B cell (primary cell): ENCODE data around the gene VCAM1. TPM values are rescaled to one million over a fixed set of nuclear protein-coding genes. Genes with fewer than 3 reads are reported as not detected.

Experiments used
- ATAC-seq: fragments of 200-7000 bp; cut with Tn5 transposase; one replicate; pipeline ENCODE4 v1.10.0; 2021; ENCODE audit warnings: low read depth, mild to moderate bottlenecking, moderate number of reproducible peaks, moderate library complexity
- CTCF ChIA-PET: fragments of 350-600 bp; sonication (Branson Sonifier 250); formaldehyde crosslinking; loops from one replicate; lab custom pipeline; 2021; ENCODE audit warnings: antibody characterized with exemption, inconsistent platforms; lab: Charles Lee
- POLR2A ChIA-PET: fragments of 350-600 bp; sonication (Branson Sonifier 250); formaldehyde crosslinking; loops from one replicate; lab custom pipeline; 2021; ENCODE audit warnings: antibody characterized with exemption; lab: Charles Lee
- DNase-seq: peaks from one replicate; pipeline ENCODE4 v3.0.0; 2013
- H2AFZ ChIP-seq: 2 replicates; pipeline ENCODE4 v1.6.1; 2012; ENCODE audit warnings: mild to moderate bottlenecking, low read depth, low read length; ENCODE audit not compliant: insufficient read depth, poor library complexity, severe bottlenecking
- H3K27ac ChIP-seq, 2 donors: 1 replicate in 1 of 2; 2 replicates in 1 of 2; pipeline ENCODE4 v1.5.1; 2012 to 2013; ENCODE audit warnings: low read length in 2 of 2, mild to moderate bottlenecking in 2 of 2, moderate library complexity in 1 of 2
- H3K27me3 ChIP-seq, 4 experiments: fragments of 200-600 bp in 1 of 4; sonication (generic) in 1 of 4; replicated peaks in 1 of 4; 1 replicate in 2 of 4; 2 replicates in 2 of 4; pipeline versions ENCODE4 v1.6.1 to v1.7.0; 2013 to 2016; ENCODE audit warnings: low read length in 3 of 4, mild to moderate bottlenecking in 2 of 4, mixed read lengths in 1 of 4, moderate library complexity in 1 of 4; ENCODE audit not compliant: insufficient read depth in 4 of 4, control insufficient read depth in 3 of 4; ENCODE audit errors: control extremely low read depth in 1 of 4
- H3K36me3 ChIP-seq, 2 experiments: replicated peaks in 1 of 2; 1 replicate in 1 of 2; 2 replicates in 1 of 2; pipeline versions ENCODE4 v1.6.1 to v1.7.1; 2013; ENCODE audit warnings: low read length in 1 of 2; ENCODE audit not compliant: insufficient read depth in 2 of 2, control insufficient read depth in 1 of 2; ENCODE audit errors: control extremely low read depth in 1 of 2, extremely low read depth in 1 of 2
- H3K4me1 ChIP-seq, 2 donors: fragments of 200-600 bp in 1 of 2; sonication (generic) in 1 of 2; 1 replicate in 1 of 2; 2 replicates in 1 of 2; pipeline versions ENCODE4 v1.5.1 to v1.6.1; 2013 to 2017; ENCODE audit warnings: low read length in 2 of 2; ENCODE audit not compliant: control insufficient read depth in 2 of 2, insufficient read depth in 2 of 2
- H3K4me2 ChIP-seq: replicated peaks from 2 replicates; pipeline ENCODE3; 2012; ENCODE audit warnings: mild to moderate bottlenecking, low read depth, low read length; ENCODE audit not compliant: poor library complexity, severe bottlenecking
- H3K4me3 ChIP-seq, 5 experiments: fragments of 200-600 bp in 1 of 5; sonication (generic) in 1 of 5; 1 replicate in 3 of 5; 2 replicates in 2 of 5; pipeline versions ENCODE4 v1.5.1 to v1.7.0; 2011 to 2016; ENCODE audit warnings: low read length in 4 of 5, mild to moderate bottlenecking in 4 of 5, low read depth in 2 of 5, control low read depth in 1 of 5, moderate library complexity in 1 of 5; ENCODE audit not compliant: insufficient read depth in 1 of 5; ENCODE audit errors: control extremely low read depth in 1 of 5, extremely low read depth in 1 of 5
- H3K79me2 ChIP-seq: fragments of 200-600 bp; sonication (generic); one replicate; pipeline ENCODE4 v1.6.0; 2016; ENCODE audit warnings: low read length; ENCODE audit not compliant: control insufficient read depth, insufficient read depth
- H3K9ac ChIP-seq: fragments of 200-600 bp; sonication (generic); 2 replicates; pipeline ENCODE4 v1.6.1; 2017; ENCODE audit warnings: mild to moderate bottlenecking, low read length, moderate library complexity
- H3K9me3 ChIP-seq, 3 donors: one replicate each; pipeline versions ENCODE4 v1.6.1 to v1.7.1; 2013; ENCODE audit warnings: low read length in 2 of 3; ENCODE audit not compliant: control insufficient read depth in 2 of 3, insufficient read depth in 1 of 3; ENCODE audit errors: control extremely low read depth in 1 of 3
- H4K20me1 ChIP-seq: 2 replicates; pipeline ENCODE4 v1.6.0; 2012; ENCODE audit warnings: mild to moderate bottlenecking, low read length; ENCODE audit not compliant: insufficient read depth, control insufficient read depth, poor library complexity, severe bottlenecking
- H3K27ac Mint-ChIP-seq: one replicate; pipeline ENCODE4 v1.8.0; 2021; ENCODE audit warnings: mixed read lengths
- H3K27me3 Mint-ChIP-seq: one replicate; pipeline ENCODE4 v1.8.0; 2021; ENCODE audit warnings: mixed read lengths
- H3K4me1 Mint-ChIP-seq: one replicate; pipeline ENCODE4 v1.8.0; 2021; ENCODE audit warnings: mixed read lengths
- H3K4me3 Mint-ChIP-seq: one replicate; pipeline ENCODE4 v1.8.0; 2021; ENCODE audit warnings: mixed read lengths
- H3K9me3 Mint-ChIP-seq: one replicate; pipeline ENCODE4 v1.8.0; 2022; ENCODE audit warnings: mixed read lengths; ENCODE audit not compliant: insufficient read depth
- EZH2 ChIP-seq: IDR thresholded peaks from 2 replicates; pipeline ENCODE4 v1.6.1; 2012; ENCODE audit warnings: borderline replicate concordance, low read depth, mild to moderate bottlenecking, moderate library complexity, low read length; ENCODE audit not compliant: insufficient read depth, poor library complexity, severe bottlenecking
- WGBS: methylation state at CpG from one replicate; pipeline ENCODE4 v1.1.5; 2013; ENCODE audit warnings: missing lambda C conversion rate; ENCODE audit not compliant: insufficient coverage; 5-methylcytosine and 5-hydroxymethylcytosine counted together
- intact Hi-C: fragments of 100-400 bp; cut with micrococcal nuclease; formaldehyde crosslinking; loops from one replicate; pipeline ENCODE4 v1.10.0; 2022
- polyA plus RNA-seq: library from polyadenylated mRNA; depleted of rRNA; stranded (reverse); fragments of >200 nt; gene quantifications from 2 replicates; pipeline ENCODE4 v1.2.3, GENCODE V29; 2012
- total RNA-seq, 2 donors: library from RNA; stranded (reverse); fragments of 120-200 nt in 1 of 2; gene quantifications; 1 replicate in 1 of 2; 2 replicates in 1 of 2; pipeline versions ENCODE4 v1.2.3 to v1.2.4, GENCODE V29; 2013 to 2022
- TF ChIP-seq, protein P1 (sequence below): fragments of 200-600 bp; IDR thresholded peaks from one replicate; pipeline ENCODE4 v1.8.0; 2022; ENCODE audit warnings: antibody characterized with exemption, mild to moderate bottlenecking

The VCAM1 gene
- total and polyA plus RNA-seq, 2 donors (not counting 1 experiment from before 2014, with no cell fraction given) = not detected

DNA sequence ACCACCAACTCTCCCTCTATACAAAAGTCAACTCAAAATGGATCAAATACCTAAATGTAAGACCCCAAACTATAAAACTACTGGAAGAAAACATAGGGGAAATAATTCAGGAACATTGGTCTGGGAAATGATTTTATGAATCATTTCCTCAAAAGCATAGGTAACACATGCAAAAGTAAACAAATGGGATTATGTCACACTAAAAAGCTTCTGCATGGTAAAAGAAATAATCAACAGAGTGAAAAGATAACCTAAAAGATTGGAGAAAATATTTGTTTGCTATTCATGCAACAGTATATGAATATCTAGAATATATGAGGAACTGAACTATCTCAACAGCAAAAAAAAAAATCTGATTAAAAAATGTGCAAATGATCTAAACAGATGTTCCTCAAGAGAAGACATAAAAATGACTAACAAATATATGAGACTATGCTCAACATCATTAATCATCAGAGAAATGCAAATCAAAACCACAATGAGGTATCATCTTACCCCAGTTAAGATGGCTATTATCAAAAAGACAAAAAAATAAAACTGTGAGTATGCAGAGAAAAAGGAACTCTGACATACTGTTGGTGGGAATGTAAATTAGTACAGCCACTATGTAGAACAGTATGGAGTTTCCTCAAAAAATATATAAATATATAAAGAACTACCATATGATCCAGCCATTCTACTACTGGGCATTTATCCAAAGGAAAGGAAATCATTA lies 47.8 kb downstream of the VCAM1 start:
- ChIA-PET CTCF (no interaction called here), POLR2A (no interaction called here)
- H3K27ac Mint-ChIP-seq = no peak overlapping the region
- Histone ChIP-seq H3K9me3 (no peaks in the 10 kb centered on the region), H3K4me2 (no peak overlapping the region), H4K20me1 (no peaks in the 10 kb centered on the region), H3K27me3 (no peaks in the 10 kb centered on the region), H3K79me2 (no peaks in the 10 kb centered on the region), H2AFZ (no peak overlapping the region), H3K27ac (no peak overlapping the region), H3K36me3 (no peaks in the 10 kb centered on the region), H3K9ac (no peak overlapping the region), H3K4me3 (no peak overlapping the region), H3K4me1 (no peaks in the 10 kb centered on the region)
- no peaks in the 10 kb centered on the region for H3K9me3 Mint-ChIP-seq
- TF ChIP-seq EZH2 = no peak
- TF ChIP-seq, protein P1, sequence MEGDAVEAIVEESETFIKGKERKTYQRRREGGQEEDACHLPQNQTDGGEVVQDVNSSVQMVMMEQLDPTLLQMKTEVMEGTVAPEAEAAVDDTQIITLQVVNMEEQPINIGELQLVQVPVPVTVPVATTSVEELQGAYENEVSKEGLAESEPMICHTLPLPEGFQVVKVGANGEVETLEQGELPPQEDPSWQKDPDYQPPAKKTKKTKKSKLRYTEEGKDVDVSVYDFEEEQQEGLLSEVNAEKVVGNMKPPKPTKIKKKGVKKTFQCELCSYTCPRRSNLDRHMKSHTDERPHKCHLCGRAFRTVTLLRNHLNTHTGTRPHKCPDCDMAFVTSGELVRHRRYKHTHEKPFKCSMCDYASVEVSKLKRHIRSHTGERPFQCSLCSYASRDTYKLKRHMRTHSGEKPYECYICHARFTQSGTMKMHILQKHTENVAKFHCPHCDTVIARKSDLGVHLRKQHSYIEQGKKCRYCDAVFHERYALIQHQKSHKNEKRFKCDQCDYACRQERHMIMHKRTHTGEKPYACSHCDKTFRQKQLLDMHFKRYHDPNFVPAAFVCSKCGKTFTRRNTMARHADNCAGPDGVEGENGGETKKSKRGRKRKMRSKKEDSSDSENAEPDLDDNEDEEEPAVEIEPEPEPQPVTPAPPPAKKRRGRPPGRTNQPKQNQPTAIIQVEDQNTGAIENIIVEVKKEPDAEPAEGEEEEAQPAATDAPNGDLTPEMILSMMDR = no peak
- H3K4me1 Mint-ChIP-seq = no peaks in the 10 kb centered on the region
- no peak for DNase-seq
- intact Hi-C loops = no loop called here
- no peak overlapping the region for H3K4me3 Mint-ChIP-seq
- no peak for ATAC-seq
- no peaks in the 10 kb centered on the region for H3K27me3 Mint-ChIP-seq

DNA sequence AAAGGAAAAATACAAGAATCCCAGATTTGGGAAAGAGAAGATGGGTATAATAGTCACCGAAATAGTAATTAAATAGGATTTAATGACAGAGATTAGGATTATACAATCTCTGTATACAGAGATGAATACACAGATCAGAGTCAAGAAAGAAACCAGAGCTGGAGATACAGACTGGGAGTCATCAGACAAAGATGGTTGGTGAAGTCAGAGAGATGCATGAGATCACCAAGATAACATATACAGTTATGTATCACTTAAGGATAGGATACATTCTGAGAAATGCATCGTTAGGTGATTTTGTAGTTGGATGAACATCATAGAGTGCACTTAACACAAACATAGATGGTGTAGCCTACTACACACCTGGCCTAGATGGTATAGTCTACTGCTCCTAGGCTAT lies 49.8 kb downstream of the VCAM1 start:
- CTCF ChIA-PET = no interaction called here
- Mint-ChIP-seq H3K4me1 (no peaks in the 10 kb centered on the region), H3K4me3 (no peak overlapping the region), H3K27me3 (no peaks in the 10 kb centered on the region), H3K9me3 (no peaks in the 10 kb centered on the region), H3K27ac (no peak overlapping the region)
- Histone ChIP-seq H3K9me3 (no peaks in the 10 kb centered on the region), H3K4me3 (no peak overlapping the region), H3K79me2 (no peaks in the 10 kb centered on the region), H3K4me2 (no peak overlapping the region), H3K36me3 (no peaks in the 10 kb centered on the region), H3K9ac (no peak overlapping the region), H3K4me1 (no peaks in the 10 kb centered on the region), H4K20me1 (no peaks in the 10 kb centered on the region), H3K27me3 (no peaks in the 10 kb centered on the region), H2AFZ (no peak overlapping the region), H3K27ac (no peak overlapping the region)
- POLR2A ChIA-PET = no interaction called here
- WGBS = no CpG with 5 or more reads among the region's 2 CpGs
- intact Hi-C loops = no loop called here
- TF ChIP-seq EZH2 = no peak
- TF ChIP-seq, protein P1 = no peak
- DNase-seq (no peak), ATAC-seq (no peak)
